Bladder microvascular endothelial cell (primary cell): ENCODE measurements around the gene PCGF5. TPM values are rescaled to one million over a fixed set of nuclear protein-coding genes. Genes with fewer than 3 reads are reported as not detected.

Experiments used
- total RNA-seq: library from RNA; depleted of rRNA; stranded (reverse); fragments of >200 nt; gene quantifications from 2 replicates; pipeline ENCODE4 v1.2.3, GENCODE V29; 2014

The PCGF5 gene
- total RNA-seq: 22.8 and 72.2 TPM in 2 replicates

GRCh38 chr10:91220194-91220953 lies at the start of gene PCGF5:
TSS of gene PCGF5 (plus strand) at chr10:91220663. CDS start at chr10:91222872, 2,209 bp downstream.

Other genes with a start within 250 kb of the PCGF5 start
- 2.6 and 10.4 TPM in 2 replicates for gene HECTD2, start 189.7 kb downstream of the PCGF5 start, total RNA-seq